ENCODE results near the gene OSMR.

OSMR gene

GRCh38 chr5:38871790-38872551, 26.2 kb downstream of the OSMR start:
- no peak for DNase-seq

- no peak for DNase-seq
Observed at GRCh38 chr5:38872826-38873225, 27.0 kb downstream of the OSMR start.

DNA sequence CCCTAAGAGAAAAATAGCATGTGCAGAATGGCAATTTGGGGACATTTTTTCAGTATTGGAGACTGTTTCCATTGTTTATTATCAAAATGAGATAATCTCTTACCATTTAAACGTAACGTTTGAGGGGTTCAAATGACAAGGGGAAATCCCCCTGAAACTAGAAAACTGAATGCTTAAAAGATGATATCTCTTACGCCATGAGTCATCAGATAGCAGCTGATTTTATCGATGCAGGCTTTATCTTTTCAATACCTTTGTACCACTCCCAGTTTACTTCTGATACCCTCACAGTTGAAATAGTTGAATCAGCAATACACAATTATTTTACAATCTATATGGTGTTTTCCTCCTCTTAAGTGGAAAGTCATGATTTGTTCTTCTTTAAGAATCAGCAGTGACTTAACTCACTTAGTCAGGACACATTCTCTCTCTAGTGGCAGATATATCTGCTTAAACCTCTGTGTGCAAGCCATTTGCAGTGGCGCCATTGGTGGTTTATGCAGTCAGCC, 29.2 kb downstream of the OSMR start:
- DNase-seq, result no peak

DNA sequence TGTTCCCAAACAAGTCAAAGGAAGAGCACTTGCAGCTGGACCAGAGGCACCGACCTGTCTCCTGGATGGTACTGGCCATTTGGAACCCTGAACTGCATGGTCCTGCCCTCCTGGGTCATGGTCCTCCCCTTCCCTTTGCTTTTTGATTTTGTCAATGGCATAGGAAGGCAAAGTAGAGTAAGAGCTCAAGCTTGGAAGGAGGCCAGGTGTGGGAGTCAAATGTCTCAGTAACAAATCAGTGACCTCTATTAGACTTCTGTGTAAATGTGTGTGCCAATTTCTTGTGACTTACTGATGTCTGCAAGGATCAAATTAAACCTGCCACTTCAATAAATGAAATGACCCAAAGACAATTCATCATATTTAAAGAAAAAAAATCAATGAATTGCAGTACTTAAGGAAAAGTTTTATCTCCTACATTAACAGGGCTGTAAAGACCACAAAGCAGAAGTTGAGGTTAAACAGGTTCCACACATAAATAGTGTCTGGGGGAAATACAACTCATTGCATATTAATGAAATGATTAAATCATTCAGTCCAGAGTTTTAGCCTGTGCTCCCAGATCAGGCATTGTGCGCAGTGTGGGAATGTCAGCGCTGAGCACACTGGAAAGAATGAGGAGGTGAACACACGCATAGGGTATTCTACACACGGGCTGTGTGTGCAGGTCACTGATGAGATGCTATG, 32.7 kb downstream of the OSMR start:
- DNase-seq, result no peak

- DNase-seq, result no peak
Observed at GRCh38 chr5:38879078-38879460, 33.3 kb downstream of the OSMR start.

DNA sequence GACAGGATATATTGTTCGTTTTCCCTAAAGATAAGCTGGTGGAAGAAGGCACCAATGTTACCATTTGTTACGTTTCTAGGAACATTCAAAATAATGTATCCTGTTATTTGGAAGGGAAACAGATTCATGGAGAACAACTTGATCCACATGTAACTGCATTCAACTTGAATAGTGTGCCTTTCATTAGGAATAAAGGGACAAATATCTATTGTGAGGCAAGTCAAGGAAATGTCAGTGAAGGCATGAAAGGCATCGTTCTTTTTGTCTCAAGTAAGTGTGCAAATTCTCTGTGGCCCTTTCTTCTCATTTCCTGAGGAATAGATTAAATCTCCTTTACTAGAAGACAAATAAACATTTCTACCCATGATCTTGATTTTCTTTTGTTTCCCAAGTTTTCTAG, 38.0 kb downstream of the OSMR start:
- DNase-seq, result no peak

GRCh38 chr5:38885208-38885607, 39.4 kb downstream of the OSMR start:
- no peak for DNase-seq

GRCh38 chr5:38888041-38888440, 42.2 kb downstream of the OSMR start:
- no peak for DNase-seq

DNA sequence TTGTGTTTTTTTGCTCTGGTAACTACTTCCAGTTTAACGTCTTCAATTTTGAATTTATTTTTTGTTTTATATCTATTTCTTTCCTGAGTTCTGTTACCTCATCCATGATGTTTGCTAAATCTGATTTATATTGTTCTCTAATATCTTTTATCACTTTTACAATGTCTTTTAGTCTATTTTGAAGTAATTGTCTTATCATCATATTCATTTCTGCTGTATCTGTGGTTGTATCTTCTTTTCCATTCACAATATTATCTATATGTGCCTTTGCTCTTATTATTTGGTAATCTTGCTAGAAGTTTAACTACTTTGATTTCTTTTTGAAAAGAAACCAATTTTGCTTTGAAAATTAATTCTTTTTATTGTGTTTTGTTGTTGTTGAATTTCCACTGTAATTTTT, 43.6 kb downstream of the OSMR start:
- no peak for DNase-seq

- no peak for DNase-seq
Observed at GRCh38 chr5:38891563-38891962, 45.8 kb downstream of the OSMR start.

DNA sequence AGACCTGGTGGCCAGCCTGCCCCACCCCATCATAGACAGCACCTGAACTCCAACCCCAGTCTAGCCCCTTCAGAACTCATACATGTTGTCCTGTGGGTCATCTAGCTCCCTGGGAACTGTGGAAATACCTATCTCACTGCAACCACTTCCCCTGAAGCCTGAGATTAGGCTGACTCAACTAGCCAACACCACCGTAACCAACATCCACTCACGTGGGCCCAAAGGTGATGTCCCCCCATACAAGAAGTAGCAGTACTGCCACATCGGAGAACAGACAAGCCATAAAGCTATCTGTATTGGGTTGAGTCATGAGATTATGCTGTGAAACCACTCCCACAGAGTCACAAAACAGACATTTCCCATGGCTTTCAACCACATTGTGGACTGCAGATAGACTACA, 46.6 kb downstream of the OSMR start:
- no peak for DNase-seq

DNA sequence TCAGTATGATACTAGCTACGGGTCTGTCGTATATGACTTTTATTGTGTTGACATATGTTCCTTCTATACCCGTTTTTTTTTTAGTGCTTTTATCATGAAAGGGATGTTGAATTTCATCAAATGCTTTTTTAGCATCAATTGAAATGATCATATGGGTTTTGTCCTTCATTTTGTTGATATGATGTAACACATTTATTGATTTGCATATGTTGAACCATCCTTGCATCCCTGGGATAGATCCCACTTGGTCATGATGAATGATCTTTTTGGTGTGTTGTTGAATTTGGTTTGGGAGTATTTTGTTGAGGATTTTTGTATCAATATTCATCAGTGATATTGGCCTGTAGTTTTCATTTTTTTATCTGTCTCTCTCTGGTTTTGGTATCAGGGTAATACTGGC, 50.9 kb downstream of the OSMR start:
- no peak for DNase-seq

GRCh38 chr5:38899936-38900335, 54.1 kb downstream of the OSMR start:
- DNase-seq, result no peak

- no peak for DNase-seq
Observed at GRCh38 chr5:38905516-38905915, 59.7 kb downstream of the OSMR start.

DNA sequence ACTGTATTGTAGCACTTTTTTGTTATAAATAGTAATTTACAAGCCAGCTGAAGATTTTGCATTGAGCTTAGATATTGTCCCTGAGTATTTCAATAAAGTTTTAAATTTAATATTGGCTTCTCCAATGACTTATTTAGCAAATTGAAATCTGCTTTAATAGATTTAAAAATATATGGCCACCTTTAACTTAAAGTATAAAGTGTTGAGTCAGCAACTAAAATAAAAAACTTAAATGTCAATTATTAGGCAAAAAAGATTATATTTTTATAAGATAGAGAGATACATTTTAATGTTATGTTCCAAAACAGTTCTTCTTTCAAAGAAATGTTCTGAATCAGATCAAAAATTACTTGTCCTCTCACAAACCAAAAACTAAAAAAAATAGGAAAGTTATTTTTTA, 60.7 kb downstream of the OSMR start:
- DNase-seq, result no peak

DNA sequence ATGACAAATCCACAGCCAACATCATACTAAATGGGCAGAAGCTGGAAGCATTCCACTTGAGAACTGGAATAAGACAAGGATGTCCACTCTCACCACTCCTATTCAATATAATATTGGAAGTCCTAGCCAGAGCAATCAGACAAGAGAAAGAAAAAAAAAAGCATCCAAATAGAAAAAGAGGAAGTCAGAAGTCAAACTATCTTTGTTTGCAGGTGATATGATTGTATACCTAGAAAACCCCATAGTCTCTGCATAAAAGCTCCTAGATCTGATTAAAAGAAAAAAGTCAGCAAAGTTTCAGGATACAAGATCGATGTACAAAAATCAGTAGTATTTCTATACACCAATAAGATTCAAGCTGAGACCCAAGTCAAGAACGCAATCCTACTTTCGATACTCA, 66.1 kb downstream of the OSMR start:
- no peak for DNase-seq

DNA sequence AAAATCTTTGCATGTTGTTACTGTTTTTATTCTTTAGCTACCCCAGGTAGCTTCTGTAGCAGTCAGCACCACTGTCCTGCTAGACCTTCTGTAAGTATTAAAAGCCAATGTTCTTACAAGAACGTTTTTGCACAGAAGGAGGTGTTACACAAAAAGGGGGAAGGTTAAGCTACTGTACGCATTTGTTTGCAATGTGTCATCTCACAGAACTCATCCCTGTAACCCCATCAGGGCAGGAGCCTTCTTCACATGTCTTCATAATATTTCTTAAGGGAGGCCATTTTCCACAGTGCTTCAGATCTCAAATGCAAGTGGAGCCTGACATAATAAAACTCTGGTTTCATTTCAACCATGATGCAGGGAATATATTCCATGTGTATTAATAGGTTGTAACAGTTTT, 67.9 kb downstream of the OSMR start:
- no peak for DNase-seq

DNA sequence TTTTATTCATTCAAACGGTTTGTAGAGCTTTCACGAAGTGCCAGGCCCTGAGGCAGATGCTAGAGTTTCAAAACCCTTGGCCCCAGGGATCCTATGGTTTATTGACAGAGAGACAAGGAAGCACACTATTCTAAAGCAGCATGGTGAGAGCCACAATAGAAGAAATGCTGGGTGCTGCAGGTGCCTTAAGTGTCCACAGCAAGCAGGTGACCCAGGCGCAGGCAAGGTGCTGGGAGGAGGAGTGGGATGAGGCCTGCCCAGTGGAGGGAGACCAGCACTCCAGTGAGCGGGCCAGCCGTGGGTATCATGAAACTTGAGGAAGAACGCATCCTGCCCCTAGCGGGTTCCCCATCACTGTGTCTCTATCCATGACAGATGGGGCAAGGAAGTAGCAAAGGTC, 71.0 kb downstream of the OSMR start:
- DNase-seq, result no peak

- DNase-seq, result no peak
Observed at GRCh38 chr5:38921174-38921573, 75.4 kb downstream of the OSMR start.

GRCh38 chr5:38922199-38922598, 76.4 kb downstream of the OSMR start:
- peak in 7 of 14 donors; percentile 2 to 45 (median 17) for DNase-seq

DNA sequence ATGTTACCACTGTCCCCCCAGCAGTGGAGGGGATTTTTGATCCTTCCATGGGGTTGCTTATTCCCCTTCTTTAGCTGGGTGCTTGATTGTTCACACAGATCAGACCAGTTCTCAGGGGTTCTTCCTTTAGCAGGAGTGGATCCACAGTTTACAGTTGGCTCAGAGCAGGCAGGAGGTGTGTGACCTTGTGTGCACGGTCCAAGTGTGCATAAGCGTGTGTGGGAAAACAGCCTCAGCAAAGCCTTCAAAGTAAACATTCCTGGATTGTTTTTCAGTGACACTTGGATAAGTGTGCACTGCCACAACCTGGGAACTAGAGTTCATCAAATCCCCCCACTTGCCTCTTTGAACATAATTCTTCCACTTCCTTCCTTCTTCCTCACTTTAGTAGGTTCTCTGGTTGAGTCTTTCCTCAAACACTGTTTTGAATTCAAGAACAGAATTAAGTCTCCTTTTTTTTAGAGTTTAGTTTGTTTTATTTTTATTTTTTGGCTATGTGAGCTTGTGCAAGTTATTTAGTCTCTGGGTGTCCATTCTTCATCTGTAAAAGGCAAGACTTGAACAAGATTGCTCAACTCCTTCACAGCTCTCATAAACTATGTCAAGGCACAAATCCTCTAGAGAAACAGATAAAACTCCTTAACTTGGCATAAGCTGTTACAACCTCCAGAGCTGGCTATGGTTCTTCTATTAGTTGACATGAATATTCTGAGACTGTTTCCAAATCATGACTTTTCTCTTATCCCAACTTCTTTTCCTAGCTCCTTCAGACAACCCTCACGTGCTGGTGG, 78.0 kb downstream of the OSMR start:
- no peak for DNase-seq

DNA sequence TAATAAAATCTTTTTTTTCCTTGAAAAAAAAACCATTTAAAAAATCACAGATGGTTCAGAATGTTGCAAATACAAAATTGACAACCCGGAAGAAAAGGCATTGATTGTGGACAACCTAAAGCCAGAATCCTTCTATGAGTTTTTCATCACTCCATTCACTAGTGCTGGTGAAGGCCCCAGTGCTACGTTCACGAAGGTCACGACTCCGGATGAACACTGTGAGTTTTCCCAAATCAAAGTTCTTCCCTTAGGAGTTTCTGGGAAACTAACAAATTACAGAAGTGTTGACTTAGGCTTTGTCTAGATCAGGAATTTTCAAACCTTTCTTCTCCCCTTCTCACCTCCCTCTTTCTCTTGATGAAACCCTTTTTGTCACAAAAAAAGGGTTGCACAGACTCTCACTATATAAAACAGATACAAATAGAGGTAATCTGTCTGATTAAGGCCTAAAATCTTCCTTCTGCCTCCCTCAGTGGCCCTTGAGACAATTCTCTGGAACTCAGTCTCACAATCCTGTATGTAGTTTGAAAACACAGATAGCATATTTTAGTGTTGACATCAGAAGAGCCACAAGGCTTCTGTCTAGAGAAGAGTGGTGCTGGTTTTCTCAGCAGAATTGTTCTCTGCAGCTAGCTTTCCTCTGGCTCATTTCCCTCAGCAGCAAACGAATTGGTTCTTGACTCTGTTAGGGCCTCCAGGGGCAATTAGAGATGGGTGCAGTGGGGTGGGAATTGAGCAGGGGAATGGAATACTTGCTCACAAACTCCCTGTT, 79.5 kb downstream of the OSMR start:
- DNase-seq, result no peak

- no peak for DNase-seq
Observed at GRCh38 chr5:38926121-38926520, 80.3 kb downstream of the OSMR start.

All from C1 segment of cervical spinal cord (tissue), 14 donors.